ENCODE results near the gene KMT2A.
"Not testable (repeated sequence)": the region's sequence is repeated elsewhere in the genome, so short reads cannot be mapped to it uniquely, and the experiment has no call there.

KMT2A gene

GRCh38 chr11:118476676-118477075, 40.4 kb downstream of the KMT2A start:
- Histone ChIP-seq H3K27ac (ENCODE audit: low read depth, low read length) (no peak overlapping the region), H3K27me3 (ENCODE audit: control insufficient read depth in 5 of 5, insufficient read depth in 4 of 5, low read length in 5 of 5) (no peaks in the 10 kb centered on the region), H3K36me3 (ENCODE audit: control insufficient read depth in 5 of 5, insufficient read depth in 5 of 5, low read length in 5 of 5) (peaks cover 35 to 70% (median 63%) of the 10 kb centered on the region in 5 donors)

GRCh38 chr11:118481238-118481637, 44.9 kb downstream of the KMT2A start:
- H3K36me3 ChIP-seq (ENCODE audit: control insufficient read depth in 5 of 5, insufficient read depth in 5 of 5, low read length in 5 of 5) = peaks cover 51 to 80% (median 71%) of the 10 kb centered on the region in 5 donors
- H3K4me3 ChIP-seq (ENCODE audit: low read depth in 1 of 5, low read length in 5 of 5); H3K4me1 ChIP-seq (ENCODE audit: control insufficient read depth in 5 of 5, insufficient read depth in 5 of 5, low read length in 5 of 5); H3K9ac ChIP-seq (ENCODE audit: low read length in 5 of 5); H3K27ac ChIP-seq (ENCODE audit: low read depth, low read length); H3K9me3 ChIP-seq (ENCODE audit: control insufficient read depth in 5 of 5, low read length in 5 of 5); H3K27me3 ChIP-seq (ENCODE audit: control insufficient read depth in 5 of 5, insufficient read depth in 4 of 5, low read length in 5 of 5): not testable (repeated sequence)

More at GRCh38 chr11:118476676-118477075, 40.4 kb downstream of the KMT2A start:
- H3K4me3 ChIP-seq (ENCODE audit: low read depth in 1 of 5, low read length in 5 of 5) = no peak overlapping the region
- H3K9ac ChIP-seq (ENCODE audit: low read length in 5 of 5) = no peak overlapping the region
- H3K4me1 ChIP-seq (ENCODE audit: control insufficient read depth in 5 of 5, insufficient read depth in 5 of 5, low read length in 5 of 5) = peaks cover 0 to 4% (median 0%) of the 10 kb centered on the region in 5 donors
- no peaks in the 10 kb centered on the region for H3K9me3 ChIP-seq (ENCODE audit: control insufficient read depth in 5 of 5, low read length in 5 of 5)

- H3K27me3 ChIP-seq (ENCODE audit: control insufficient read depth in 5 of 5, insufficient read depth in 4 of 5, low read length in 5 of 5) = no peaks in the 10 kb centered on the region
- no peak overlapping the region for H3K27ac ChIP-seq (ENCODE audit: low read depth, low read length)
- no peak overlapping the region for H3K4me3 ChIP-seq (ENCODE audit: low read depth in 1 of 5, low read length in 5 of 5)
- no peaks in the 10 kb centered on the region for H3K9me3 ChIP-seq (ENCODE audit: control insufficient read depth in 5 of 5, low read length in 5 of 5)
- H3K4me1 ChIP-seq (ENCODE audit: control insufficient read depth in 5 of 5, insufficient read depth in 5 of 5, low read length in 5 of 5) = no peaks in the 10 kb centered on the region
- H3K36me3 ChIP-seq (ENCODE audit: control insufficient read depth in 5 of 5, insufficient read depth in 5 of 5, low read length in 5 of 5) = peaks cover 45 to 66% (median 56%) of the 10 kb centered on the region in 5 donors
- no peak overlapping the region for H3K9ac ChIP-seq (ENCODE audit: low read length in 5 of 5)
Observed at GRCh38 chr11:118484405-118484804, 48.1 kb downstream of the KMT2A start.

GRCh38 chr11:118485273-118485672, 49.0 kb downstream of the KMT2A start:
- Histone ChIP-seq H3K9ac (ENCODE audit: low read length in 5 of 5) (no peak overlapping the region), H3K4me3 (ENCODE audit: low read depth in 1 of 5, low read length in 5 of 5) (no peak overlapping the region), H3K4me1 (ENCODE audit: control insufficient read depth in 5 of 5, insufficient read depth in 5 of 5, low read length in 5 of 5) (no peaks in the 10 kb centered on the region), H3K27ac (ENCODE audit: low read depth, low read length) (no peak overlapping the region), H3K36me3 (ENCODE audit: control insufficient read depth in 5 of 5, insufficient read depth in 5 of 5, low read length in 5 of 5) (peaks cover 45 to 67% (median 60%) of the 10 kb centered on the region in 5 donors), H3K9me3 (ENCODE audit: control insufficient read depth in 5 of 5, low read length in 5 of 5) (no peaks in the 10 kb centered on the region), H3K27me3 (ENCODE audit: control insufficient read depth in 5 of 5, insufficient read depth in 4 of 5, low read length in 5 of 5) (no peaks in the 10 kb centered on the region)

GRCh38 chr11:118488480-118489109, 52.3 kb downstream of the KMT2A start:
- Histone ChIP-seq H3K36me3 (ENCODE audit: control insufficient read depth in 5 of 5, insufficient read depth in 5 of 5, low read length in 5 of 5) (peaks cover 43 to 64% (median 59%) of the 10 kb centered on the region in 5 donors), H3K4me3 (ENCODE audit: low read depth in 1 of 5, low read length in 5 of 5) (no peak overlapping the region), H3K9me3 (ENCODE audit: control insufficient read depth in 5 of 5, low read length in 5 of 5) (no peaks in the 10 kb centered on the region), H3K9ac (ENCODE audit: low read length in 5 of 5) (no peak overlapping the region), H3K4me1 (ENCODE audit: control insufficient read depth in 5 of 5, insufficient read depth in 5 of 5, low read length in 5 of 5) (no peaks in the 10 kb centered on the region), H3K27me3 (ENCODE audit: control insufficient read depth in 5 of 5, insufficient read depth in 4 of 5, low read length in 5 of 5) (no peaks in the 10 kb centered on the region), H3K27ac (ENCODE audit: low read depth, low read length) (no peak overlapping the region)

- H3K4me1 ChIP-seq (ENCODE audit: control insufficient read depth in 5 of 5, insufficient read depth in 5 of 5, low read length in 5 of 5) = no peaks in the 10 kb centered on the region
- H3K9ac ChIP-seq (ENCODE audit: low read length in 5 of 5) = no peak overlapping the region
- no peaks in the 10 kb centered on the region for H3K9me3 ChIP-seq (ENCODE audit: control insufficient read depth in 5 of 5, low read length in 5 of 5)
- no peak overlapping the region for H3K27ac ChIP-seq (ENCODE audit: low read depth, low read length)
- H3K36me3 ChIP-seq (ENCODE audit: control insufficient read depth in 5 of 5, insufficient read depth in 5 of 5, low read length in 5 of 5) = peaks cover 52 to 74% (median 66%) of the 10 kb centered on the region in 5 donors
- no peaks in the 10 kb centered on the region for H3K27me3 ChIP-seq (ENCODE audit: control insufficient read depth in 5 of 5, insufficient read depth in 4 of 5, low read length in 5 of 5)
- H3K4me3 ChIP-seq (ENCODE audit: low read depth in 1 of 5, low read length in 5 of 5) = no peak overlapping the region
Observed at GRCh38 chr11:118491041-118491440, 54.7 kb downstream of the KMT2A start.

GRCh38 chr11:118497831-118498230, 61.5 kb downstream of the KMT2A start:
- H3K9me3 ChIP-seq (ENCODE audit: control insufficient read depth in 5 of 5, low read length in 5 of 5) = no peaks in the 10 kb centered on the region
- H3K4me3 ChIP-seq (ENCODE audit: low read depth in 1 of 5, low read length in 5 of 5) = no peak overlapping the region
- no peak overlapping the region for H3K27ac ChIP-seq (ENCODE audit: low read depth, low read length)
- H3K36me3 ChIP-seq (ENCODE audit: control insufficient read depth in 5 of 5, insufficient read depth in 5 of 5, low read length in 5 of 5) = peaks cover 59 to 95% (median 90%) of the 10 kb centered on the region in 5 donors
- no peaks in the 10 kb centered on the region for H3K4me1 ChIP-seq (ENCODE audit: control insufficient read depth in 5 of 5, insufficient read depth in 5 of 5, low read length in 5 of 5)
- H3K27me3 ChIP-seq (ENCODE audit: control insufficient read depth in 5 of 5, insufficient read depth in 4 of 5, low read length in 5 of 5) = no peaks in the 10 kb centered on the region
- H3K9ac ChIP-seq (ENCODE audit: low read length in 5 of 5) = no peak overlapping the region

GRCh38 chr11:118503216-118503615, 66.9 kb downstream of the KMT2A start:
- Histone ChIP-seq H3K27me3 (ENCODE audit: control insufficient read depth in 5 of 5, insufficient read depth in 4 of 5, low read length in 5 of 5) (no peaks in the 10 kb centered on the region), H3K9ac (ENCODE audit: low read length in 5 of 5) (no peak overlapping the region), H3K27ac (ENCODE audit: low read depth, low read length) (no peak overlapping the region), H3K4me1 (ENCODE audit: control insufficient read depth in 5 of 5, insufficient read depth in 5 of 5, low read length in 5 of 5) (no peaks in the 10 kb centered on the region), H3K4me3 (ENCODE audit: low read depth in 1 of 5, low read length in 5 of 5) (no peak overlapping the region), H3K36me3 (ENCODE audit: control insufficient read depth in 5 of 5, insufficient read depth in 5 of 5, low read length in 5 of 5) (peaks cover 43 to 96% (median 89%) of the 10 kb centered on the region in 5 donors), H3K9me3 (ENCODE audit: control insufficient read depth in 5 of 5, low read length in 5 of 5) (no peaks in the 10 kb centered on the region)

GRCh38 chr11:118511601-118512000, 75.3 kb downstream of the KMT2A start:
- Histone ChIP-seq H3K9me3 (ENCODE audit: control insufficient read depth in 5 of 5, low read length in 5 of 5) (no peaks in the 10 kb centered on the region), H3K27ac (ENCODE audit: low read depth, low read length) (no peak overlapping the region), H3K27me3 (ENCODE audit: control insufficient read depth in 5 of 5, insufficient read depth in 4 of 5, low read length in 5 of 5) (no peaks in the 10 kb centered on the region), H3K4me1 (ENCODE audit: control insufficient read depth in 5 of 5, insufficient read depth in 5 of 5, low read length in 5 of 5) (no peaks in the 10 kb centered on the region), H3K4me3 (ENCODE audit: low read depth in 1 of 5, low read length in 5 of 5) (no peak overlapping the region), H3K9ac (ENCODE audit: low read length in 5 of 5) (no peak overlapping the region), H3K36me3 (ENCODE audit: control insufficient read depth in 5 of 5, insufficient read depth in 5 of 5, low read length in 5 of 5) (peaks cover 55 to 89% (median 76%) of the 10 kb centered on the region in 5 donors)

GRCh38 chr11:118514103-118514502, 77.8 kb downstream of the KMT2A start:
- H3K4me1 ChIP-seq (ENCODE audit: control insufficient read depth in 5 of 5, insufficient read depth in 5 of 5, low read length in 5 of 5) = no peaks in the 10 kb centered on the region
- H3K27ac ChIP-seq (ENCODE audit: low read depth, low read length) = no peak overlapping the region
- no peak overlapping the region for H3K4me3 ChIP-seq (ENCODE audit: low read depth in 1 of 5, low read length in 5 of 5)
- no peaks in the 10 kb centered on the region for H3K27me3 ChIP-seq (ENCODE audit: control insufficient read depth in 5 of 5, insufficient read depth in 4 of 5, low read length in 5 of 5)
- H3K9me3 ChIP-seq (ENCODE audit: control insufficient read depth in 5 of 5, low read length in 5 of 5) = no peaks in the 10 kb centered on the region
- no peak overlapping the region for H3K9ac ChIP-seq (ENCODE audit: low read length in 5 of 5)
- peaks cover 53 to 84% (median 69%) of the 10 kb centered on the region in 5 donors for H3K36me3 ChIP-seq (ENCODE audit: control insufficient read depth in 5 of 5, insufficient read depth in 5 of 5, low read length in 5 of 5)

All from subcutaneous abdominal adipose tissue (tissue), 5 donors.